ENCODE data around the gene DBH. TPM values are rescaled to one million over a fixed set of nuclear protein-coding genes. Genes with fewer than 3 reads are reported as not detected.

DBH gene
- total RNA-seq, 3 donors from 2014 or later: not detected

DNA sequence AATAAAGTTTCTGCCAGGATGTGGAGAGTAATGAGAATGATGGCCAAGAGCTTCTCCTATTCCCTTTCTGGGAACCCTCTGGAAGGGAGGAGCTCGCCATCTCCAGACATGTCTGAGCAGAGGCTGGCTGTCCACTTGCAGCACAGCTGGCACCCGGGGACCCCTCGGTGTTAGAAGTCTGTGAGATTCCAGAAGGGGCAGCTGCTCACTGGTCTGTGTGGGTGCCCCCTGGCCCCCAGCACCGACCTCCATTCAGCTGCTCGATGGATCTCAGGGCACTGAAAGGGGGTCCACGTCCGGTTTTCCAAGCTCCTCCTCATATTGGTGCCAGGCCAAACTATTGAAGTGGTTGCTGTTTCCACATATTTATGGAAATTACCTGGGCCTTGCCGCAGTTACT is 23.3 kb upstream of the DBH start:
- intact Hi-C loops (cut with DNase I, micrococcal nuclease): no loop called here
- TF ChIP-seq, protein P1, sequence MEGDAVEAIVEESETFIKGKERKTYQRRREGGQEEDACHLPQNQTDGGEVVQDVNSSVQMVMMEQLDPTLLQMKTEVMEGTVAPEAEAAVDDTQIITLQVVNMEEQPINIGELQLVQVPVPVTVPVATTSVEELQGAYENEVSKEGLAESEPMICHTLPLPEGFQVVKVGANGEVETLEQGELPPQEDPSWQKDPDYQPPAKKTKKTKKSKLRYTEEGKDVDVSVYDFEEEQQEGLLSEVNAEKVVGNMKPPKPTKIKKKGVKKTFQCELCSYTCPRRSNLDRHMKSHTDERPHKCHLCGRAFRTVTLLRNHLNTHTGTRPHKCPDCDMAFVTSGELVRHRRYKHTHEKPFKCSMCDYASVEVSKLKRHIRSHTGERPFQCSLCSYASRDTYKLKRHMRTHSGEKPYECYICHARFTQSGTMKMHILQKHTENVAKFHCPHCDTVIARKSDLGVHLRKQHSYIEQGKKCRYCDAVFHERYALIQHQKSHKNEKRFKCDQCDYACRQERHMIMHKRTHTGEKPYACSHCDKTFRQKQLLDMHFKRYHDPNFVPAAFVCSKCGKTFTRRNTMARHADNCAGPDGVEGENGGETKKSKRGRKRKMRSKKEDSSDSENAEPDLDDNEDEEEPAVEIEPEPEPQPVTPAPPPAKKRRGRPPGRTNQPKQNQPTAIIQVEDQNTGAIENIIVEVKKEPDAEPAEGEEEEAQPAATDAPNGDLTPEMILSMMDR (IDR thresholded peaks at IDR 0.05): no peak
- no peak for ATAC-seq

DNA sequence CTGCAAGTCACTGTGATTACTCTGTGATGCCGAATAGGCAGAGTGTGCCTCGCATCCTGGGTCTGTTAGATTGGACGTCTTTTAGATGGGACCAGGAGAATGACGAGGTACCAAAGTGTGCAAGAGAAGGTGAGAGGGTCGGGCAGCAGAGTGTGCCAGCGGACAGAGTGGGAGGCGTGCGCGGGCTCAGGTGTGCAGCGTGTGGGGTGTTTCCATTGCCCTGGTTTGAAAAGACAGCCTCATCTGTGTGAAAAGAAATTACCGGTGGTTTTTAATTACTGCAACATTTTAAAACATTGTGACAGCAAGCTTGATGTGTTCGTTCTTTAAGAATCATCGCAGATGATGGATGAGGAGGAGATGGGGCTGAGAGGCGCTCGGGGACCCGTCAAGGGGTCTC is 22.7 kb upstream of the DBH start:
- TF ChIP-seq, protein P1 (IDR thresholded peaks at IDR 0.05): no peak
- intact Hi-C loops (cut with DNase I, micrococcal nuclease): no loop called here
- DNase-seq (no peak), ATAC-seq (no peak)
- Histone ChIP-seq H3K4me3 (no peak overlapping the region), H3K4me1 (ENCODE audit: low read depth) (no peaks in the 10 kb centered on the region), H3K9me3 (no peaks in the 10 kb centered on the region), H3K36me3 (ENCODE audit: low read depth) (no peaks in the 10 kb centered on the region)

More for the DNA sequence above, 23.3 kb upstream of the DBH start:
- DNase-seq: no peak
- no peaks in the 10 kb centered on the region for H3K4me1 ChIP-seq (ENCODE audit: low read depth)
- no peak overlapping the region for H3K4me3 ChIP-seq
- no peaks in the 10 kb centered on the region for H3K36me3 ChIP-seq (ENCODE audit: low read depth)
- no peaks in the 10 kb centered on the region for H3K9me3 ChIP-seq

DNA sequence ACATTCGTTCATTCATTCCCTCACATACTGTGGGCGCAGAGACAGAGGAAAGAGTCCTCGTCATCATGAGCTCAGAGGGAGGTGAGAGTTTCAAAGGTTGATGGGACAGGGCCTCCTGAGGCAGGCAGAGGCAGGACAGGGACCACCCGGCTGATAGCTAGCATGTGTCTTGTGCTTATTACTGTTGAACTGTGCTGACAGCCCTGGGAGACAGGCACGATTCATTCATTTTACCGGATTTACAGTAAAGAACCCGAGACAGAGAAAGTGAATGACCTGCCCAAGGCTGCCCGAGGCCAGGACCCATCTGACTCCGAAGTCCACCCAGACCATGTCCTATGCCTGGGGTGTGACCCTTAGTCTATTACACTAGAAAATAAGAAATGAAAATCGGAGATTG is 22.1 kb upstream of the DBH start:
- ATAC-seq (no peak), DNase-seq (no peak)
- no peak overlapping the region for H3K4me3 ChIP-seq
- no peaks in the 10 kb centered on the region for H3K36me3 ChIP-seq (ENCODE audit: low read depth)
- TF ChIP-seq, protein P1 (IDR thresholded peaks at IDR 0.05): no peak
- H3K9me3 ChIP-seq: no peaks in the 10 kb centered on the region
- intact Hi-C loops (cut with DNase I, micrococcal nuclease): no loop called here
- no peaks in the 10 kb centered on the region for H3K4me1 ChIP-seq (ENCODE audit: low read depth)

DNA sequence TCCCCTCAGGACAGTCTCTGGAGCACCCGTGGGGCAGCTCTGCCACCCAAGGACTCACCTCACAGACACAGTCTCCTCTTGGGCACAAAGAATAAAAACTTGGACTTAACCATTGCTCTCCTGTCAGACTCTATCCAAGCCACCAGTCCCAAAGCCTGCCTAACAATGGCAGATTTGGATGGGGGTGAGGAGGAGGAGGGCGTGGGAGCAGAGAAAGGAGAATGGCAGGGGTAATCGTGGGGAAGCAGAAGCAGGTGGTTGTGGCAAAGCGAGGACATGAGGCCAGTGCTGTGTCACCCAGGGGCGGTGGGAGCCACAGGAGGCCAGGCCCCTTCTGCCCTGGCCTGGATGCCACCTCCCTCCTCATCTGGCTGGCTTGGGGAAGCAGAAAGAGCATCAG is 21.5 kb upstream of the DBH start:
- TF ChIP-seq, protein P1 (IDR thresholded peaks at IDR 0.05): no peak
- intact Hi-C loops (cut with DNase I, micrococcal nuclease): no loop called here
- H3K4me3 ChIP-seq: no peak overlapping the region
- no peaks in the 10 kb centered on the region for H3K36me3 ChIP-seq (ENCODE audit: low read depth)
- DNase-seq (no peak), ATAC-seq (no peak)
- no peaks in the 10 kb centered on the region for H3K9me3 ChIP-seq
- no peaks in the 10 kb centered on the region for H3K4me1 ChIP-seq (ENCODE audit: low read depth)

DNA sequence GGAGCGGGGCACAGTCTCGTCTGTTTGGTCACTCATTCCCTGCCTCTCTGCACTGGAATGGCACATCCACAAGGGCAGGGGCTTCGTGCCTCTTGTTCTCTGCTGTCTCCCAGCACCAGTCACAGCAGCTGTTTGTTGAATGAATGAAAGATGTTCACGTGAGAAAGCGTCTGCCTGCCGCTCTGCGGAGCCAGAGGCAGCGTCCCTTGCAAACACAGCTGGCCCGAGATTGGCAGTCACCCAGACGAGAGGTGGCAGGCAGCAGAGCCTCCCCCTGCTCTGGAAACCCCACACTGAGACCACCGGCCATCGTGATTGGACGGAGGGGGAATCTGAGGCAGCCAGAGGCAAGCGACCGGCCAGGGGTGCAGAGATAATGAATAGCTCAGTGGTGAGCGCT is 21.0 kb upstream of the DBH start:
- TF ChIP-seq, protein P1 (IDR thresholded peaks at IDR 0.05): no peak
- no peak overlapping the region for H3K4me3 ChIP-seq
- DNase-seq: no peak
- H3K36me3 ChIP-seq (ENCODE audit: low read depth): no peaks in the 10 kb centered on the region
- no peaks in the 10 kb centered on the region for H3K4me1 ChIP-seq (ENCODE audit: low read depth)
- intact Hi-C loops (cut with DNase I, micrococcal nuclease): no loop called here
- no peak for ATAC-seq
- no peaks in the 10 kb centered on the region for H3K9me3 ChIP-seq

DNA sequence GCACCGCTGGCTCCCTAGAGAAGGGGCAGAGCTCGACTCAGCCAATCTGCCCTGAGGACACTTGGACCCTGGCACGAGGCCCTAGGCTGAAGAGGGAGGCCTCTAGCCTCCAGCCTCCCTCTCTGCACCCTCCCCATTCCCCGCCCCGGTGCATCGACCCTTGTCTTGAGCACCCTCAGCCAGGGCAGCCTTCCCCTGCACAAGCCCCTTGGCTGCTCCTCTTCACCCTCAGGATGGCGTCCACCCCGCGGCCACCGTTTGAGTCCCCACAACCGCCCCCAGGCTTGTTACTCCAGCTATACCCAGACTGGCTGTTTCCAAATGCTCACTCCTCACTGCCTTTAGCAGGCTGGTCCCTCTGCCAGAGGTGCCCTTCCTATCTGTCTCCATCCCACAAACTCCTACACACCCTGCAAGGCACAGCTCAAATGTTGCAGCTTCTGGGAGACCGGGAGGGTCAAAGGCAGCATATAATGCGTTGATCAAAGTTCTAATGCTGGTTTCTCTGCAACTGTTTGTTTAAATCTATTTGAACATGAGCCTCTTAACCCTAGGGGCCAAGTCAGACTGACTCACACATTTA is 20.5 kb upstream of the DBH start:
- DNase-seq (no peak), ATAC-seq (no peak)
- no peaks in the 10 kb centered on the region for H3K9me3 ChIP-seq
- no peaks in the 10 kb centered on the region for H3K36me3 ChIP-seq (ENCODE audit: low read depth)
- H3K4me1 ChIP-seq (ENCODE audit: low read depth): no peaks in the 10 kb centered on the region
- TF ChIP-seq, protein P1 (IDR thresholded peaks at IDR 0.05): no peak
- H3K4me3 ChIP-seq: no peak overlapping the region
- intact Hi-C loops (cut with DNase I, micrococcal nuclease): no loop called here

All from mucosa of descending colon (tissue), 3 donors.